ENCODE results near the gene MRPL12.

- TF ChIP-seq CTCF (IDR thresholded peaks at IDR 0.05) (no peak), POLR2A (IDR thresholded peaks at IDR 0.05) (no peak)
Observed at GRCh38 chr17:81706757-81707624, 3.8 kb downstream of the MRPL12 start.
